Nucleus accumbens (tissue), 56 donors: ENCODE data around the gene USH2A.

Experiments
- DNase-seq, 56 donors: peaks; one replicate each; lab custom pipeline; 2025; lab: John Stamatoyannopoulos, UW

Gene USH2A

DNA sequence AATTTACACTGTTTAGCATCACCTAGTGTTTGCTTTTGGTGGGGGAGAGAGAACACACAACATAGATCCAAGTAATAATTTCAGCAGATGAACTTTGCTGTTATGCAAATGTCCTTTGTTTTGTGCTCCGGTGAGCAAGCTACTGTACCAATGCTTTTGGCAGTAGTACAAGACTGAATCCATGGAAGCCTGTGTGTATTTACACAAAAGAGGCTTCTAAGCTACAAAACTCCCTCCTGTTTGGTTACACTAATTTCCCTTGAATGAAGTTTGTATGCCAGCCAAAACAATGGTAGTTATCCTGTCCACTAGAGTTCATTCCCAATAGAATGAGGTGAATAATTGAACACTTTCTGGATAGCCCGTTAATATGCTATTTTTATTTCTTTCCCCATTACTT is 535.6 kb downstream of the USH2A start:
- no peak for DNase-seq

DNA sequence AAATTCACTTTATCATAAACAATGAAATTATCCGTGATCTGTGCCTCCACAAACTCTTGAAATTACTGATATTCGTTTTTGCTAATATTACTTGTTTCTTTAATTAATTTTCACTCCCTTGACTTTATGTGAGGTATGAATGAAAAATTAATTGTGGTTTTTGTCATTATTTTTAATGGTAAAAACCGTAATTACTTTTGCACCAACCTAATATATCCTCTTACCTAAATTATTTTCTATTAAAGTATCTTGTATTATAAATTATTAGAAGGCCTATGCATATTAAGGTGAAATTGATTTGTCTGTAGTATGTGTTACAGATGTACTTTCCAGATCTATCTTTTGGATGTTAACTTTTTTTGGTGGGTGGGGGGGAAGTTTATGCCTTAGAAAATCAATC is 540.2 kb downstream of the USH2A start:
- no peak for DNase-seq

DNA sequence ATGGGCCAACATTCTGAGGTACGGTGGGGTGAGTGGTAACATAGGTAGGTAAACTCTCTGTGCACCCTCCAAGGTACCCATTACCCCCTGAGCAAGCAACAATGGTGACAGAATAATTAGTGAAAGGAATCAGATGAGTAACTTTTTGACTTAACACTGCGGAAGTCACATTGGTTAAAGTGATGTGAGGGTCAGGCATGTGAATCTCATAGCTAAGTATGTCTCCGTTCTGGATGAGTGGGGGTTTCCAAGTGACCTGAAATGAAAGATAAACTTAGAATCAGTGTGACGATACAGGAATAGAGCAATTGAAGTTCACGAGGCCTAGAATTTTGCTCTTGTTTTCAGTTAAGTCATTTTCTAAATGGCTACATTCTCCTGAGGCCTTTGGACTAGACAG is 544.4 kb downstream of the USH2A start:
- no peak for DNase-seq

GRCh38 chr1:215878128-215878527 is 545.1 kb downstream of the USH2A start:
- DNase-seq, result no peak

GRCh38 chr1:215877452-215877951 is 545.7 kb downstream of the USH2A start:
- DNase-seq, result no peak

DNA sequence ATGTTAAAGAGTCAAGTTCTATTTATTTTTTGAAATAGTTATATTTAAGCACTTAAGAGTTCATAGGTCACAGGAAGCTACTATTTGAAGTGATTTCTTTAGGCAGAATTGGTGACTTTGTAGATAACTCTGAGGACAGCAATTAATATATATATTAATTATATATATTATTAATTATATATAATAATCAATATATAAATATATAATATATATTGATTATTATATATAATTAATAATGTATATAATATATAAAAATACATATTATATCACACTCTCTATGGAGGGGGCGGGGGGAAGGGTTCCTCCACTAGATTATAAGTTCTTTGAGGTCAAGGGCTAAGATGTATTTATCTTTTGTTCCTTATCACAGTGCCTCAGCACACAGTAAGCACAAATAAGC is 547.5 kb downstream of the USH2A start:
- DNase-seq, result no peak

DNA sequence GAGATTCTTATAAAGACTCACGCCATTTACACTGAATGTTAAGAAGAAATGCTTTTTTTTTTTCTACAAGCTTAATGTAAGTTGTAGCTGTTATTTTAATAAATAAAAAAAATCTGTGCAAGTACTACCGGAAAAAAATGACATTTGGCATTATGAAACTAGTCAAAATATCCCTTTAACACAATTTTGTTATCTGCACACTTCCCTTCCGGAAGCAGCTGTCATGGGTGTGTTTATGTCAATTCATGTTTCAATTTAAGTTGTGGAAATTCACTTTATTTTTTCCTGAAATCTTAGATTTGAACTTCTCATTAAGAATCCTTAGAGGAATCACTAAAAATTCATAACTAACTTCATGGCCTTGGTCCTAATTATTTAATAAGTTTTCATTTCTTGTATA is 548.0 kb downstream of the USH2A start:
- DNase-seq, result no peak

- no peak for DNase-seq
These were observed 550.6 kb downstream of the USH2A start for GRCh38 chr1:215872658-215873057.

GRCh38 chr1:215868500-215868899 is 554.7 kb downstream of the USH2A start:
- DNase-seq, result no peak

GRCh38 chr1:215865060-215865459 is 558.2 kb downstream of the USH2A start:
- DNase-seq, result no peak

- DNase-seq, result no peak
These were observed 559.5 kb downstream of the USH2A start for GRCh38 chr1:215863796-215864195.

GRCh38 chr1:215860833-215861232 is 562.4 kb downstream of the USH2A start:
- no peak for DNase-seq

DNA sequence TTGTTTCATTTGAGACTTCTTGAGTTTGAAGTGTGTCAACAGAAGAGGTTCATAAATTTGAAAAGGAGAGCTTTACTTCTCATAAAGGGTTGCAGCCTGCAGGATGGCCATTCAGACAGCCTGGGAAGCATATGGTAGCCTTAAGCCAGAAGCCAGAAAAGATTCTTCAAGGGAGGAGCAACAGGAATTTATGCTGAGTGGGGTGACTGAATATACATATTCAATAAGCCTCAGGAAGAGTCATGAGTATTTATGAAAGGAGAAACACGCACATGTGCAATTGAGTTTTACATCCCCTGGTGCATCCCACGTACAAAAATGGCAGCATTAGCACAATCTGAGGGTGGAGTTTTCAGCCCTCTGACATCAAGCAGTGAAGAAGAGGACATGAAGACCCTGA is 565.9 kb downstream of the USH2A start:
- DNase-seq, result no peak

DNA sequence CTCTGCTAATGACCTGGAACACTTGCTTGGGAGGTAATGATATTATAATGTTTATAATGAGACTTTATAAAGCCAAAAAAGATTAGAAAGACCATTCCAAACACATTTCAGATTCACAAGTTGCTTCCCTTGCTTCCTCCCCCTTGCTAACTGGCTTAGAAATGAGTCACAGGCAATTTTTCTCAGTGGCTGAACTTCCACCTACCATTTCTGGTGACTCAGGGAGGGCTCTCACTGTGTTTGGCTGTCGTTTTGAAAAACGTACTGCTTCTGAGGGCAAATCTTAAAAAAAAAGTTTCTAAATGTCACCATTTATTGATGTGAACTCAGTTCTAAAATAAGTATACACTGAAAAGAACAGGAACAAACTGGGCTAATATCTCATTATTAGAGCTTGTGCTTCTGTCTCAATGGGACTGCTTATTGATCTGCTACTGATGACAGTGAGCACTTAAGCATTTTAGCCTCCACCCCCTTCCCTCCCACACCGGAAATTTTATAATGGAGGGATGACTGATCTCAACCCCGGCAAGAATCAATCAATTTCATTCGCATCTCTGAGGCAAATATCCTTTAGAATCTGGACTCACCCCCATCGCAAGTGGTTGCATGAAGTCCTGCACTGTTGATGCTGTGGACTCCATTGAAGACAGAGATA is 577.9 kb downstream of the USH2A start:
- DNase-seq, result peak in 21 of 56 donors; percentile 0 to 51 (median 15)

- no peak for DNase-seq
These were observed 578.5 kb downstream of the USH2A start for GRCh38 chr1:215844777-215845176.

- no peak for DNase-seq
These were observed 579.0 kb downstream of the USH2A start for GRCh38 chr1:215844266-215844665.

GRCh38 chr1:215842905-215843304 is 580.3 kb downstream of the USH2A start:
- no peak for DNase-seq

GRCh38 chr1:215835951-215836350 is 587.3 kb downstream of the USH2A start:
- DNase-seq, result no peak

DNA sequence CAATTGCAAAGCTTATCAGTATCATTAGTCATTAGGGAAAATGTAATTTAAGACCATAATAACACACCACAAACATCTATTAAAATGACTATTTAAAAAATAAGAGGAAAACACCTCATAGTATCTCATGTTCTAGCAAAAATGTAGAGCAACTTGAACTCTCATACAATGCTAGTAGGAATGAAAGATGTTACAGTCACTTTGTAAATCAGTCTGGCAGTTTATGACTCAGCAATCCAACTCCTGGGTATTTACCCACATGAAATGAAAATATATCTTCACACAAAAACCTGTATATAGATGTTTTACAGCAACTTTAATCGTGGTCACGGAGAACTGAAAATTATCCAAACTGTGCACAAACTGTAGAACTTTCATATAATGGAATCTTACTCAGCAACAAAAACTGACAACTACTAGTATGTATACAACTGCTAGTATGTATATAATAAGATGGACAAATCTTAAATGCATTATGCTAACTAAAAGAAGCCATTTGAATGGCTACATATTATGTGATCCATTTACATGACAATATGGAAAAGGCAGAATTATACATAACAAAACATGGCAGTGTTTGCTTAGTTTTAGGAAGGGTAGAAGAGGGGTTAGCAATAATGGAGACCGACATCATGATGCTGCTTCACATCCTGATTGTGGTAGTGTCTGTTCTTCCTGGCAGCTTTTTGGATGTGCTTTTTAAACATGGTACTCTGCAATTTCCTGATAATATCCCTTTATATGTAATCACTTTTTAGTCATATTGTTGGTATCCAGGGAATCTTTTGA is 589.1 kb downstream of the USH2A start:
- no peak for DNase-seq

- DNase-seq, result no peak
These were observed 592.9 kb downstream of the USH2A start for GRCh38 chr1:215830226-215830810.

- DNase-seq, result no peak
These were observed 598.2 kb downstream of the USH2A start for GRCh38 chr1:215825056-215825455.

- no peak for DNase-seq
These were observed 599.0 kb downstream of the USH2A start for GRCh38 chr1:215824245-215824644.
